SU-DHL-6 (cell line): ENCODE measurements around the gene PRLHR.

Source experiments
- H2AFZ ChIP-seq: fragments of 200-600 bp; sonication (generic); 2 replicates; pipeline ENCODE4 v1.6.1; 2014; ENCODE audit warnings: low read depth, mild to moderate bottlenecking, moderate library complexity, mixed read lengths, antibody characterized with exemption, low read length; ENCODE audit not compliant: severe bottlenecking
- H3F3A ChIP-seq: fragments of 200-600 bp; shearing (Covaris generic); 2 replicates; pipeline ENCODE4 v1.6.0; 2016; ENCODE audit warnings: antibody characterized with exemption, mild to moderate bottlenecking; ENCODE audit not compliant: insufficient read depth
- H3K27ac ChIP-seq: fragments of 200-600 bp; sonication (generic); 2 replicates; pipeline ENCODE4 v1.5.1; 2016; ENCODE audit warnings: low read depth, mild to moderate bottlenecking, low read length, moderate library complexity, mixed read lengths
- H3K27me3 ChIP-seq: fragments of 200-600 bp; sonication (generic), shearing (Covaris generic); 2 replicates; pipeline ENCODE4 v1.6.0; 2014; ENCODE audit warnings: mild to moderate bottlenecking, low read length
- H3K36me3 ChIP-seq: fragments of 200-600 bp; sonication (generic); 2 replicates; pipeline ENCODE4 v1.6.1; 2014; ENCODE audit warnings: mild to moderate bottlenecking, low read length, mixed read lengths
- H3K4me2 ChIP-seq: fragments of 300-600, 200-600 bp; shearing (Covaris generic), sonication (generic); 2 replicates; pipeline ENCODE4 v1.6.0; 2014; ENCODE audit warnings: low read length, low read depth, mild to moderate bottlenecking; ENCODE audit not compliant: poor library complexity, severe bottlenecking
- H3K4me3 ChIP-seq: fragments of 200-600 bp; sonication (generic); 2 replicates; pipeline ENCODE4 v1.5.1; 2014; ENCODE audit warnings: antibody characterized with exemption, low read length, mild to moderate bottlenecking, mixed read lengths; ENCODE audit not compliant: insufficient read depth, poor library complexity, severe bottlenecking
- H3K79me2 ChIP-seq: fragments of 200-600 bp; sonication (generic); 2 replicates; pipeline ENCODE4 v1.6.1; 2014; ENCODE audit warnings: mild to moderate bottlenecking, low read length, moderate library complexity; ENCODE audit not compliant: insufficient read depth
- H3K9ac ChIP-seq: fragments of 200-600 bp; sonication (generic); 2 replicates; pipeline ENCODE4 v1.7.0; 2014; ENCODE audit warnings: mild to moderate bottlenecking, low read length
- H3K9me2 ChIP-seq: fragments of 200-600 bp; sonication (generic); replicated peaks from 2 replicates; pipeline ENCODE4 v1.6.1; 2014; ENCODE audit warnings: low read length; ENCODE audit not compliant: insufficient read depth
- H3K9me3 ChIP-seq: fragments of 200-600 bp; sonication (generic); 2 replicates; pipeline ENCODE4 v1.6.1; 2014; ENCODE audit warnings: low read length, mixed read lengths; ENCODE audit not compliant: insufficient read depth
- H4K20me1 ChIP-seq: fragments of 200-600 bp; sonication (generic); 2 replicates; pipeline ENCODE4 v1.6.1; 2014; ENCODE audit warnings: low read depth, mild to moderate bottlenecking, antibody characterized with exemption, low read length, moderate library complexity, mixed read lengths
- EZH2phosphoT487 ChIP-seq: fragments of 200-600 bp; sonication (generic), shearing (Covaris generic); conservative IDR thresholded peaks from 2 replicates; pipeline ENCODE4 v1.6.1; 2018; ENCODE audit warnings: mild to moderate bottlenecking, antibody characterized with exemption, low read length, moderate library complexity, mixed read lengths
- TF ChIP-seq, protein P1 (sequence below): fragments of 200-600 bp; sonication (generic); IDR thresholded peaks from one replicate; pipeline ENCODE4 v1.5.1; 2017; ENCODE audit warnings: antibody characterized with exemption, mild to moderate bottlenecking, low read length, moderate library complexity; ENCODE audit not compliant: insufficient read depth, poor library complexity, severe bottlenecking

PRLHR gene

DNA sequence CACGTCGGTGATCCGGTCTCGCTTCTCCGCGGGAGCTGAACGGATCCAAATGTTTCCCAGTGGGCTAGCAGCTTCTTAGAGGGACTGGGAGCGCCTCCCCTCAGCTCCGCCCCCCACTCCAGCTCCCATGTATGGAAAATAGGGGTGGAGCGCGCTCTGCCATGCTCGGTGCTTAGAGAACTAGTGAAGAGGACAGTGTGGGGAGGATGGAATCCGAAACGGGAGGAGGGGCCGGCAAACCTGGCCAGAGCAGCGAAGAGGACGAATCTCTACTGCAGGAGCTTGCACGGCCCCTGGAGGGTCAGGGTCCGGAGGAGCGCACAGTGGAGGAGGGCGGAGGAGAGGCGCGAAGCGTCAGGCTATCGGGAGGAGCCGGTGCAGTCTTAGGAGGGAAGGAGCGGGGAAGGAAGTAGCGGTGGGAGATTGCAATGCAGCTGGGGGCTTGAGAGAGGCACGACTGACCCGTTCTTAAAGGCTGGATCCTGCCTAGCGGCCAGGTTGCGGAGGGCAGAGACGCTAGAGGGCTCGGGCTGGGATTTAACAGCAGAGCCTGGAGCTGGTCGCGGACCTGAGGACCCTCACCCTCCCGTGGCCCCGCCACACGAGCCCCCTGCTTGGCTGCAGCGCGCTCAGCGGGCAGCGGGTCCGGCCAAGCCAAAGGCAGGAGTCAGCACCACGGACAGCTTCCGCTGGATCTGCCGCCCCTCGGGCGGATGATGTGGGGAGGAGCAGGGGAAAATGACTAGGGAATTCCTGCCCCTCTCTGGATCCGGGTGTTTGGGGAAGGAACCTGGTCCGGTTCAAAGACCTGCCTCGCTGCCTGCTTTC lies at the start of gene PRLHR:
TSS of gene PRLHR (minus strand) at position 51 of the 828 bp plus-strand sequence. CDS start 404 bp downstream, outside the sequence.
- TF ChIP-seq, protein P1, sequence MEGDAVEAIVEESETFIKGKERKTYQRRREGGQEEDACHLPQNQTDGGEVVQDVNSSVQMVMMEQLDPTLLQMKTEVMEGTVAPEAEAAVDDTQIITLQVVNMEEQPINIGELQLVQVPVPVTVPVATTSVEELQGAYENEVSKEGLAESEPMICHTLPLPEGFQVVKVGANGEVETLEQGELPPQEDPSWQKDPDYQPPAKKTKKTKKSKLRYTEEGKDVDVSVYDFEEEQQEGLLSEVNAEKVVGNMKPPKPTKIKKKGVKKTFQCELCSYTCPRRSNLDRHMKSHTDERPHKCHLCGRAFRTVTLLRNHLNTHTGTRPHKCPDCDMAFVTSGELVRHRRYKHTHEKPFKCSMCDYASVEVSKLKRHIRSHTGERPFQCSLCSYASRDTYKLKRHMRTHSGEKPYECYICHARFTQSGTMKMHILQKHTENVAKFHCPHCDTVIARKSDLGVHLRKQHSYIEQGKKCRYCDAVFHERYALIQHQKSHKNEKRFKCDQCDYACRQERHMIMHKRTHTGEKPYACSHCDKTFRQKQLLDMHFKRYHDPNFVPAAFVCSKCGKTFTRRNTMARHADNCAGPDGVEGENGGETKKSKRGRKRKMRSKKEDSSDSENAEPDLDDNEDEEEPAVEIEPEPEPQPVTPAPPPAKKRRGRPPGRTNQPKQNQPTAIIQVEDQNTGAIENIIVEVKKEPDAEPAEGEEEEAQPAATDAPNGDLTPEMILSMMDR: no peak
- no peak for TF ChIP-seq EZH2phosphoT487
- Histone ChIP-seq H3F3A (no peaks in the 10 kb centered on the region), H3K36me3 (no peaks in the 10 kb centered on the region), H3K4me2 (no peak within 1 kb of the TSS), H2AFZ (no peak within 1 kb of the TSS), H3K4me3 (no peak within 1 kb of the TSS), H3K9ac (no peak within 1 kb of the TSS), H3K27ac (no peak within 1 kb of the TSS), H3K9me3 (no peaks in the 10 kb centered on the region), H3K27me3 (no peaks in the 10 kb centered on the region), H3K9me2 (no peaks in the 10 kb centered on the region), H4K20me1 (no peaks in the 10 kb centered on the region), H3K79me2 (no peaks in the 10 kb centered on the region)

- H3K9me3 ChIP-seq: no peaks in the 10 kb centered on the region
- no peak overlapping the region for H3K4me3 ChIP-seq
- no peaks in the 10 kb centered on the region for H3K27me3 ChIP-seq
- no peaks in the 10 kb centered on the region for H3K79me2 ChIP-seq
- no peaks in the 10 kb centered on the region for H3K9me2 ChIP-seq
- no peaks in the 10 kb centered on the region for H3F3A ChIP-seq
- H3K9ac ChIP-seq: no peak overlapping the region
- no peak overlapping the region for H3K4me2 ChIP-seq
- no peaks in the 10 kb centered on the region for H3K36me3 ChIP-seq
- H3K27ac ChIP-seq: no peak overlapping the region
- TF ChIP-seq, protein P1: no peak
- TF ChIP-seq EZH2phosphoT487: no peak
- no peaks in the 10 kb centered on the region for H4K20me1 ChIP-seq
- H2AFZ ChIP-seq: no peak overlapping the region
These were observed 46.8 kb upstream of the PRLHR start for GRCh38 chr10:118642228-118642627.

DNA sequence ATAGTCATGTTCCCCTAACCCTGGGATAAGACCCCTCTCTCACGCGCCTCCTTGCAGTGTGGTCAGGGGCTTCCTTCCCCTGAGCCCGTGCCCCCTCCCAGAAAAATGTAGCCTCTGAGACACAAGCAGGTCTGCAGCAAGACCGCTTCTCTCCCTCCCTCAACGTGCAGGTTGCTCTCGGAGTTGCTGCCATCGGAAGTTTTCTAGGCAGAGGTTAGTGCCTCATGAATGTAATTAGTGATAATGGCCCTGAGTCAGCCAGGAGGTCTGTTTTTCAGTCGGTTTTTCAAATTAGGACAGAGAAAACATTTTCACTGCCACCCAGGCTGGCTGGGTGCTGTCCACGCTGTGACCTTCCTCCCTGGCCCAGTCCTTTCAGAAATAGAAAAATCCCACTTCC lies 43.2 kb upstream of the PRLHR start:
- Histone ChIP-seq H3K27me3 (no peaks in the 10 kb centered on the region), H3K79me2 (no peaks in the 10 kb centered on the region), H3K9me2 (no peaks in the 10 kb centered on the region), H3K9me3 (no peaks in the 10 kb centered on the region), H2AFZ (no peak overlapping the region), H3K36me3 (no peaks in the 10 kb centered on the region), H3K4me2 (no peak overlapping the region), H3K27ac (no peak overlapping the region), H4K20me1 (no peaks in the 10 kb centered on the region), H3K4me3 (no peak overlapping the region), H3K9ac (no peak overlapping the region), H3F3A (no peaks in the 10 kb centered on the region)
- TF ChIP-seq, protein P1: no peak
- no peak for TF ChIP-seq EZH2phosphoT487
